Astrocyte (in vitro differentiated cells and primary cell): ENCODE data around the gene ABHD10. TPM values are rescaled to one million over a fixed set of nuclear protein-coding genes. Genes with fewer than 3 reads are reported as not detected.

Experiments used
- DNase-seq: peaks from one replicate; pipeline ENCODE4 v3.0.0-alpha.2; 2010; ENCODE audit warnings: low read depth
- FAIRE-seq: peaks from 2 replicates; lab custom pipeline; 2011; peaks lifted over from hg19 to GRCh38; lab: Jason Lieb, UNC
- H2AFZ ChIP-seq: 2 replicates; pipeline ENCODE4 v1.6.0; 2012; ENCODE audit warnings: low read depth, low read length, inconsistent platforms
- H3K27ac ChIP-seq: 2 replicates; pipeline ENCODE4 v1.5.1; 2011; ENCODE audit warnings: low read depth, low read length, inconsistent platforms
- H3K27me3 ChIP-seq: 2 replicates; pipeline ENCODE4 v1.6.0; 2011; ENCODE audit warnings: low read length, inconsistent platforms; ENCODE audit not compliant: insufficient read depth
- H3K36me3 ChIP-seq: 2 replicates; pipeline ENCODE4 v1.5.1; 2011; ENCODE audit warnings: low read length, inconsistent platforms; ENCODE audit not compliant: insufficient read depth
- H3K4me1 ChIP-seq: 2 replicates; pipeline ENCODE4 v1.5.1; 2011; ENCODE audit warnings: low read length, inconsistent platforms; ENCODE audit not compliant: insufficient read depth
- H3K4me2 ChIP-seq: 2 replicates; pipeline ENCODE4 v1.6.0; 2012; ENCODE audit warnings: low read length, inconsistent platforms
- H3K4me3 ChIP-seq: 2 replicates; pipeline ENCODE4 v1.5.1; 2011; ENCODE audit warnings: low read depth, mild to moderate bottlenecking, low read length, inconsistent platforms; ENCODE audit not compliant: insufficient read depth
- H3K79me2 ChIP-seq: 2 replicates; pipeline ENCODE4 v1.6.0; 2012; ENCODE audit warnings: mild to moderate bottlenecking, low read length, inconsistent platforms; ENCODE audit not compliant: insufficient read depth
- H3K9ac ChIP-seq: 2 replicates; pipeline ENCODE4 v1.6.0; 2012; ENCODE audit warnings: mild to moderate bottlenecking, low read length, inconsistent platforms
- H3K9me3 ChIP-seq: 2 replicates; pipeline ENCODE4 v1.5.1; 2012; ENCODE audit warnings: low read depth, mild to moderate bottlenecking, low read length, inconsistent platforms; ENCODE audit not compliant: insufficient read depth
- H4K20me1 ChIP-seq: 2 replicates; pipeline ENCODE4 v1.6.0; 2012; ENCODE audit warnings: low read length, inconsistent platforms; ENCODE audit not compliant: insufficient read depth
- H3K27ac Mint-ChIP-seq: one replicate; pipeline ENCODE4 v1.8.0; 2021; ENCODE audit warnings: mild to moderate bottlenecking, mixed read lengths; ENCODE audit not compliant: unreplicated experiment
- H3K27me3 Mint-ChIP-seq: one replicate; pipeline ENCODE4 v1.8.0; 2021; ENCODE audit warnings: low read depth, mixed read lengths; ENCODE audit not compliant: unreplicated experiment
- H3K36me3 Mint-ChIP-seq: one replicate; pipeline ENCODE4 v1.8.0; 2021; ENCODE audit warnings: low read depth, mixed read lengths; ENCODE audit not compliant: unreplicated experiment
- H3K4me1 Mint-ChIP-seq: one replicate; pipeline ENCODE4 v1.8.0; 2021; ENCODE audit warnings: low read depth, mixed read lengths; ENCODE audit not compliant: unreplicated experiment
- H3K4me3 Mint-ChIP-seq: one replicate; pipeline ENCODE4 v1.8.0; 2021; ENCODE audit warnings: mild to moderate bottlenecking, moderate library complexity, mixed read lengths; ENCODE audit not compliant: unreplicated experiment
- H3K9me3 Mint-ChIP-seq: one replicate; pipeline ENCODE4 v1.8.0; 2021; ENCODE audit warnings: mild to moderate bottlenecking, mixed read lengths; ENCODE audit not compliant: unreplicated experiment
- CTCF ChIP-seq: IDR thresholded peaks from 2 replicates; pipeline ENCODE4 v1.5.1; 2011; ENCODE audit warnings: low read depth, mild to moderate bottlenecking, inconsistent platforms, low read length, moderate library complexity; ENCODE audit not compliant: insufficient read depth
- EZH2 ChIP-seq: IDR thresholded peaks from 2 replicates; pipeline ENCODE4 v1.6.1; 2012; ENCODE audit warnings: mild to moderate bottlenecking, low read length, inconsistent platforms; ENCODE audit not compliant: insufficient read depth
- total RNA-seq: library from RNA; stranded (reverse); gene quantifications from 2 replicates; pipeline ENCODE4 v1.2.1, GENCODE V29; 2021

The ABHD10 gene
- total RNA-seq, 1 donor from 2014 or later: 26.6 TPM

- peaks cover 32% of the 10 kb centered on the region for H3K36me3 ChIP-seq
- H3K79me2 ChIP-seq: peaks cover 25% of the 10 kb centered on the region
- Mint-ChIP-seq H3K27ac (no peak overlapping the region), H3K36me3 (peaks cover 5% of the 10 kb centered on the region), H3K4me1 (no peaks in the 10 kb centered on the region), H3K27me3 (no peaks in the 10 kb centered on the region), H3K9me3 (no peaks in the 10 kb centered on the region), H3K4me3 (no peak overlapping the region)
- TF ChIP-seq CTCF (no peak), EZH2 (no peak)
- no peak overlapping the region for H3K9ac ChIP-seq
- DNase-seq: no peak
- no peaks in the 10 kb centered on the region for H4K20me1 ChIP-seq
- H3K9me3 ChIP-seq: no peaks in the 10 kb centered on the region
- H2AFZ ChIP-seq: no peak overlapping the region
- no peak overlapping the region for H3K4me3 ChIP-seq
- H3K27ac ChIP-seq: no peak overlapping the region
- peak; percentile 39 for FAIRE-seq
- H3K27me3 ChIP-seq: no peaks in the 10 kb centered on the region
- no peak overlapping the region for H3K4me2 ChIP-seq
- H3K4me1 ChIP-seq: no peaks in the 10 kb centered on the region
Observed at GRCh38 chr3:111976254-111976653, 2.6 kb upstream of the ABHD10 start.

GRCh38 chr3:111979434-111980038 lies 710 bp downstream of the ABHD10 start:
- H3K4me2 ChIP-seq: peak overlapping the region; percentile 82
- H3K27me3 ChIP-seq: no peaks in the 10 kb centered on the region
- H3K9ac ChIP-seq: peak overlapping the region; percentile 92
- no peaks in the 10 kb centered on the region for H3K27me3 Mint-ChIP-seq
- H3K4me3 ChIP-seq: peak overlapping the region; percentile 79
- H3K27ac Mint-ChIP-seq: peak overlapping the region; percentile 55
- peak overlapping the region; percentile 91 for H3K4me3 Mint-ChIP-seq
- no peaks in the 10 kb centered on the region for H4K20me1 ChIP-seq
- peaks cover 16% of the 10 kb centered on the region for H3K36me3 ChIP-seq
- peaks cover 55% of the 10 kb centered on the region for H3K79me2 ChIP-seq
- H3K4me1 Mint-ChIP-seq: no peaks in the 10 kb centered on the region
- H3K9me3 Mint-ChIP-seq: no peaks in the 10 kb centered on the region
- peak overlapping the region; percentile 87 for H2AFZ ChIP-seq
- no peak for TF ChIP-seq CTCF
- no peak for TF ChIP-seq EZH2
- FAIRE-seq (peak; percentile 71), DNase-seq (peak; percentile 36)
- no peaks in the 10 kb centered on the region for H3K4me1 ChIP-seq
- no peaks in the 10 kb centered on the region for H3K9me3 ChIP-seq
- peak overlapping the region; percentile 84 for H3K27ac ChIP-seq
- no peaks in the 10 kb centered on the region for H3K36me3 Mint-ChIP-seq

GRCh38 chr3:111980716-111981456 lies 2.1 kb downstream of the ABHD10 start:
- DNase-seq: no peak
- no peaks in the 10 kb centered on the region for H3K9me3 Mint-ChIP-seq
- Histone ChIP-seq H4K20me1 (no peaks in the 10 kb centered on the region), H2AFZ (no peak overlapping the region), H3K4me3 (peak overlapping the region; percentile 79), H3K4me1 (no peaks in the 10 kb centered on the region), H3K9me3 (no peaks in the 10 kb centered on the region), H3K9ac (no peak overlapping the region), H3K27ac (no peak overlapping the region), H3K4me2 (peak overlapping the region; percentile 82), H3K79me2 (peaks cover 66% of the 10 kb centered on the region), H3K36me3 (peaks cover 8% of the 10 kb centered on the region), H3K27me3 (no peaks in the 10 kb centered on the region)
- H3K4me3 Mint-ChIP-seq: peak overlapping the region; percentile 91
- no peaks in the 10 kb centered on the region for H3K27me3 Mint-ChIP-seq
- H3K36me3 Mint-ChIP-seq: no peaks in the 10 kb centered on the region
- FAIRE-seq: no peak
- no peaks in the 10 kb centered on the region for H3K4me1 Mint-ChIP-seq
- TF ChIP-seq EZH2: no peak
- TF ChIP-seq CTCF: no peak
- H3K27ac Mint-ChIP-seq: no peak overlapping the region
